GM04503 (cell line): ENCODE data around the gene MLIP.

ENCODE experiments used
- DNase-seq: peaks from one replicate; pipeline ENCODE4 v3.0.0-alpha.2; 2012; ENCODE audit warnings: low read depth

Gene MLIP

GRCh38 chr6:54285595-54285994 is 174.4 kb downstream of the MLIP start:
- no peak for DNase-seq

GRCh38 chr6:54286141-54286540 is 174.9 kb downstream of the MLIP start:
- no peak for DNase-seq

GRCh38 chr6:54288474-54288873 is 177.2 kb downstream of the MLIP start:
- no peak for DNase-seq

- no peak for DNase-seq
These were observed 178.2 kb downstream of the MLIP start for GRCh38 chr6:54289426-54289825.

- no peak for DNase-seq
These were observed 179.9 kb downstream of the MLIP start for GRCh38 chr6:54291146-54291545.

- no peak for DNase-seq
These were observed 180.5 kb downstream of the MLIP start for GRCh38 chr6:54291738-54292137.

GRCh38 chr6:54294965-54295532 is 183.8 kb downstream of the MLIP start:
- no peak for DNase-seq

GRCh38 chr6:54299542-54300269 is 188.5 kb downstream of the MLIP start:
- no peak for DNase-seq

GRCh38 chr6:54301770-54302169 is 190.5 kb downstream of the MLIP start:
- no peak for DNase-seq

GRCh38 chr6:54307439-54307910 is 196.2 kb downstream of the MLIP start:
- DNase-seq = no peak

GRCh38 chr6:54308289-54308985 is 197.2 kb downstream of the MLIP start, which contains the start of gene TINAG:
Gene TINAG (plus strand): TSS chr6:54308441. CDS start chr6:54308551, 110 bp downstream.
- DNase-seq = no peak

GRCh38 chr6:54308986-54309315 is 197.7 kb downstream of the MLIP start:
- DNase-seq = no peak

GRCh38 chr6:54310377-54311152 is 199.3 kb downstream of the MLIP start:
- DNase-seq = no peak

- DNase-seq = no peak
These were observed 204.4 kb downstream of the MLIP start for GRCh38 chr6:54315656-54316055.
